Measurements from ENCODE around the gene NACA2.

The NACA2 gene

DNA sequence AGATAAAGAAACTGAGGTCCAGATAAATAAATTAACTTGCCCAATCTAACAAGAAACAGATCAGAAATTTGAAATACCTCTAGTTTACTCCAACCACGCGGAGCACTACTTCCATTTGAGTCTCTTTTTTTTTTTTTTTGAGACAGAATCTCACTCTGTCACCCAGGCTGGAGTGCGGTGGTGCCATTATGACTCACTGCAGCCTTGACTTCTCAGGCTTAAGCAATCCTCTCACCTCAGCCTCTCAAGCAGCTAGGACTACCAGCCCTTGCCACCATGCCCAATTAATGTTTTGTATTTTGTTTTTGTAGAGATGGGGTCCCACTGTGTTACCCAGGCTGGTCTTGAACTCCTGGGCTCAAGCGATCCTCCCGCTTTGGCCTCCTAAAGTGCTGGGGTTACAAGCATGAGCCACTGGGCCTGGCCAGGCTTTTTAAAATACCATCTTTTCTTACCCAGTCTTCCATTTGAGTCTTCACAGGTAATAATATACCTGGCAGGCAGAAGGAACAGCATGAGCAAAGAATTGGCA is 3.3 kb upstream of the NACA2 start:
- DNase-seq, result no peak
- H3K4me1 ChIP-seq, result no peaks in the 10 kb centered on the region
- no peaks in the 10 kb centered on the region for H3K9me3 ChIP-seq
- intact Hi-C loops (cut with DNase I; ENCODE audit: low total_unique reads), result no loop called here
- no peaks in the 10 kb centered on the region for H3K36me3 ChIP-seq
- TF ChIP-seq, protein P1, sequence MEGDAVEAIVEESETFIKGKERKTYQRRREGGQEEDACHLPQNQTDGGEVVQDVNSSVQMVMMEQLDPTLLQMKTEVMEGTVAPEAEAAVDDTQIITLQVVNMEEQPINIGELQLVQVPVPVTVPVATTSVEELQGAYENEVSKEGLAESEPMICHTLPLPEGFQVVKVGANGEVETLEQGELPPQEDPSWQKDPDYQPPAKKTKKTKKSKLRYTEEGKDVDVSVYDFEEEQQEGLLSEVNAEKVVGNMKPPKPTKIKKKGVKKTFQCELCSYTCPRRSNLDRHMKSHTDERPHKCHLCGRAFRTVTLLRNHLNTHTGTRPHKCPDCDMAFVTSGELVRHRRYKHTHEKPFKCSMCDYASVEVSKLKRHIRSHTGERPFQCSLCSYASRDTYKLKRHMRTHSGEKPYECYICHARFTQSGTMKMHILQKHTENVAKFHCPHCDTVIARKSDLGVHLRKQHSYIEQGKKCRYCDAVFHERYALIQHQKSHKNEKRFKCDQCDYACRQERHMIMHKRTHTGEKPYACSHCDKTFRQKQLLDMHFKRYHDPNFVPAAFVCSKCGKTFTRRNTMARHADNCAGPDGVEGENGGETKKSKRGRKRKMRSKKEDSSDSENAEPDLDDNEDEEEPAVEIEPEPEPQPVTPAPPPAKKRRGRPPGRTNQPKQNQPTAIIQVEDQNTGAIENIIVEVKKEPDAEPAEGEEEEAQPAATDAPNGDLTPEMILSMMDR (IDR thresholded peaks at IDR 0.05), result no peak
- H3K27me3 ChIP-seq, result peaks cover 0 to 20% of the 10 kb centered on the region in 2 donors
- no peak overlapping the region for H3K4me3 ChIP-seq
- H3K27ac ChIP-seq, result no peak overlapping the region

GRCh38 chr17:61593426-61593825 is 2.4 kb upstream of the NACA2 start:
- Histone ChIP-seq H3K27ac (no peak overlapping the region), H3K9me3 (no peaks in the 10 kb centered on the region), H3K4me3 (no peak overlapping the region), H3K27me3 (peaks cover 0 to 20% of the 10 kb centered on the region in 2 donors), H3K4me1 (no peaks in the 10 kb centered on the region), H3K36me3 (no peaks in the 10 kb centered on the region)
- intact Hi-C loops (cut with DNase I; ENCODE audit: low total_unique reads), result no loop called here
- TF ChIP-seq, protein P1 (IDR thresholded peaks at IDR 0.05), result no peak
- no peak for DNase-seq

DNA sequence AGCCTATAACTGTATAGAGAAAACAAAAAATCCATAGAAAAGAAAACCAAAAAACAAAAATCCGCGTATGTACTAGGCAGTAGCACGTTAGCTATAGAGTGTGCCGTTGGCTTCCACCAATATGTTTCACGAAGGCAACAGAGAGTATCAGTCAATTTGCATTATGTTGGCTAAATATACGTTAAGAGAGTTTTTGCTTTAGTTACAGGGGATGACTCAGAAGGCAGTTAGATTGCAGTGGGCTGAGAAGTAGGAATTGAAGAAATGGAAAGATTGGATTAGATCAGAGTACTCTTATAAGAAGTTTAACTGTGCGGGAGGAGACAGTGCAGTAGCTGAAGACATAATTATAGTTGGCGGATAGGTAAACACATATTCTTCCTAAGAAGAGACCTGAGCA is 911 bp upstream of the NACA2 start:
- H3K4me3 ChIP-seq, result no peak overlapping the region

GRCh38 chr17:61589990-61590389 is 1.0 kb downstream of the NACA2 start:
- intact Hi-C loops (cut with DNase I; ENCODE audit: low total_unique reads), result no loop called here
- no peaks in the 10 kb centered on the region for H3K36me3 ChIP-seq
- no peak for DNase-seq
- H3K4me1 ChIP-seq, result no peaks in the 10 kb centered on the region
- H3K27me3 ChIP-seq, result peaks cover 0 to 16% of the 10 kb centered on the region in 2 donors
- no peak overlapping the region for H3K27ac ChIP-seq
- no peak overlapping the region for H3K4me3 ChIP-seq
- no peaks in the 10 kb centered on the region for H3K9me3 ChIP-seq
- TF ChIP-seq, protein P1 (IDR thresholded peaks at IDR 0.05), result no peak

More for the DNA sequence above, 911 bp upstream of the NACA2 start:
- intact Hi-C loops (cut with DNase I; ENCODE audit: low total_unique reads), result no loop called here
- DNase-seq, result no peak
- peaks cover 0 to 16% of the 10 kb centered on the region in 2 donors for H3K27me3 ChIP-seq
- TF ChIP-seq, protein P1 (IDR thresholded peaks at IDR 0.05), result no peak
- H3K4me1 ChIP-seq, result no peaks in the 10 kb centered on the region
- no peak overlapping the region for H3K27ac ChIP-seq
- H3K36me3 ChIP-seq, result no peaks in the 10 kb centered on the region
- no peaks in the 10 kb centered on the region for H3K9me3 ChIP-seq

- Histone ChIP-seq H3K27ac (no peak overlapping the region), H3K9me3 (no peaks in the 10 kb centered on the region), H3K27me3 (peaks cover 0 to 12% of the 10 kb centered on the region in 2 donors), H3K4me3 (no peak overlapping the region), H3K36me3 (no peaks in the 10 kb centered on the region), H3K4me1 (no peaks in the 10 kb centered on the region)
- intact Hi-C loops (cut with DNase I; ENCODE audit: low total_unique reads), result no loop called here
- DNase-seq, result no peak
- TF ChIP-seq, protein P1 (IDR thresholded peaks at IDR 0.05), result no peak
Observed at GRCh38 chr17:61587807-61588660, 3.0 kb downstream of the NACA2 start.

All from tibial artery (tissue), 4 donors.